ENCODE data around the gene RSPH10B2.
"Not testable (repeated sequence)": the region's sequence is repeated elsewhere in the genome, so short reads cannot be mapped to it uniquely, and the experiment has no call there.

The RSPH10B2 gene

DNA sequence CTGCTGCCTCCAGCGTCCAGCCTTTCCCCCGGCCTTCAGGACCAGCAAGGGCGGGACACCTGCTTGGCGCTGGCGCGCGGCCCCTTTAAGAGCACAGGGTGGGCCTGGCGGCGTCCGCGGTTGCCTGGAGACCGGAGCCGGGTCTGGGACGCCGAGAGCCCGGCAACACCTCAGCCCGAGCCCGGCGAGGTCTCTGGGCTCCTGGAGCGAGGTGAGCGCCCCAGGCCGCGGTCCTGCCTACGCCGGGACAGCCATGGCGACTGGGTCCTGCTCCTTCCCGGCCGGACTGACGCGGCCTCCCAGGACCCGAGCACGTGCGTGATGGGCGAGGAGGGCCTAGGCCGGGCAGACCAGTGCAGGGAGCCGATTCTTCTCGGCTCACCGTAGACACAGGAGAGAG is at the start of gene RSPH10B2:
TSS of gene RSPH10B2 (plus strand) at position 140 of the 400 bp plus-strand sequence. CDS start 3,575 bp downstream, outside the sequence.
- DNase-seq = not testable (repeated sequence)

DNA sequence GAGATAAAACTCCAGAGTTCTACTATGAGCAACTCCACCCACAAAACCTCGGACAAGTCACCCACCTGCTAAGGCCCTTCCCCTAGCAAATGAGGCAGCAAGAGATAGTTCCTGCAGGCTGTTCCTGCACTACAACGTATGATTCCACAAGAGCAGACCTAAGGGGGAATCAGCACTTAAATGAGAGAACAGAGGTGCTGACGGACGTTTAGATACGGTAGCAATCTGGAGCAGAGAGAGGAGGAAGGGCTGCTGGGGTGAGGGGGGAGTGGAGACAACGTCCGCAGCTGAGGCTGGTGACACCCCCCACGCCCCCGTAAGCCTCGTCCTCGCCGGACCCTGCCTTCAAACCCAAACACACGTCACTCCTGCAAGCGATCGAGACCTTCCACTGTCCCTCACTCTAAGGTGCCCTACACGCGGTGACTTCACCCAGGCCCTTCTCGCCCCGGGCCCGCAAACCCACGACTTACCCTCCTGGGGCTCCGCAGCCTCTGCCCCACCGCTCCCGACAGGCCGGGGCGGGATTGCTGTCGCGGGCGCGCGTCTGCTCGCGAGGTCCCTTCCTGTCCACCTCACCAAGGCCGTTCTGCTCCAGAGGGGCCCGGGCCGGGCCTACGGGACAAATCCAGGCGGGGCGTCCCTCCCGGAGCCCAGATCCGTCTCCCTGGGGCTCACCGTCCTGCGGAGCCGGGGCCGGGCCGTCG is 47.8 kb upstream of the RSPH10B2 start:
- DNase-seq = no peak

DNA sequence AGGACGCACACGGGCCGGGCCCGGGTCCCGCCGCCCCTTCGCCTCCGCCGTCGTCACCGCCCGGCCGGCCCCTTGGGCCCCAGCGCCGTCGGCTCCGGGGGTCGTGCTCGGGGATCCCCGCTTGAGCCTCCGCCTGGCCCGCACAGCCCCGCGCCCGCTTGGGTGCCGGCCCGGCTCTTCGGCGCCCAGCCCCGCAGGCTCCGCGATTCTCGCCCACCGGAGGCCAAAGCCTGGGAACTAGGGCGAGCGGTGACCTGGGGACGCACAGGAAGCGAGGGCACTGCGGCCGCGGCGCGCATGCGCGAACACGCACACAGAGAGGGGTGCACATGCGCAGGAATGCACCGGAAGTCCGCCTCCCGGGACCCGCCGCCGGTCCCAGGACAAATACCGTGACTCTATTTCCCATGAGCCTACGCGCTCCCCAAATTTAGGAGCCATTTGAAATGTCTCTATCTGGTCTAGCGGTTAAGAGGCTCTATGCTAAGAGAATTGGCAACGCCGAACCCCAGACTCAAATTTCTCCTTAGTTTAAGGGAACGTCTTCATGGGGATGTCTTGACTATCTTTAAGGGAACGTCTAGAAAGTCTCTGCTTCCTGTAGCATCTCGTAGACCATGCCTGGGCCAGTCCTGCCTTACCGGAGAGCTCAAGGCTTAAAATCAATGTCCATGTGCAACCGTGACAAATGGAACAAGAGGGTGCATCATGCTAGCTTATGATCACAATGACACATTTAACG is 47.1 kb upstream of the RSPH10B2 start, which contains the start of gene ZNF12:
TSS of gene ZNF12 (minus strand) at position 282 of the 742 bp plus-strand sequence. CDS start 1,774 bp downstream, outside the sequence.
- DNase-seq = peak; percentile 95

DNA sequence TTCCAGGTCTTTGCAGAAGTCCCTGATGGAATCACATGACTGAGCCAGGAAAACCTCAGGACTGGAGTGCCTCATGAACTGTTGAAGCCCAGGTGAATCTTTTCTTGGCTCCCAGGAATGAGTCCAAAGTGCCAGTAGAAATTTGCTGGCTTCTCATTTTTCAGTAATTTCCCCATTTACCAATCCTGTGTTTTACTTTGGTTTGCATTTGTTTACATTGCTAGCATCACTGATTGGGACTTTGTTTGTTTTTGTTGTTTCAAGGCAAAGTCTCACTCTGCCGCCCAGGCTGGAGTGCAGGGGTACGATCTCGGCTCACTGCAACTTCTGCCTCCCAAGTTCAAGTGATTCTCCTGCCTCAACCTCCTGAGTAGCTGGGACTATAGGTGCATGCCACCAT is 45.6 kb upstream of the RSPH10B2 start:
- no peak for DNase-seq

DNA sequence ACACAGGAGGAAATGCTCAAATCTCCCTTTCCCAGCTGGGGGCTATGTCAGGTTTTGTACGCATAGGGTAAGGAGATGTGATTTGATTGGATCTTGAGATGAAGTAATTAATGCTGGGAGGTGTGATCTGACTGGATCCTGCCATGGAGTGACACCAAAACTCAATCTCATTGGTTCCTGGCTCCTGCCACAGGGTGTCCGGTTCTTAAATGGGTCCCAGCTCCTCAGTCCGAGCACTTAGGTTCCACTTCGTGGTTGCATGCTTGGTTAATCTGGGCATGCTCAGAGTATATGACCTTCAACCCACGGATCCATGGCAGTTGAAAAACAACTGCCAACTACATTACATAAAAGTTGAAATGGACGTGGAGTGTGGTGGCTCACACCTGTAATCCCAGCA is 44.1 kb upstream of the RSPH10B2 start:
- no peak for DNase-seq

DNA sequence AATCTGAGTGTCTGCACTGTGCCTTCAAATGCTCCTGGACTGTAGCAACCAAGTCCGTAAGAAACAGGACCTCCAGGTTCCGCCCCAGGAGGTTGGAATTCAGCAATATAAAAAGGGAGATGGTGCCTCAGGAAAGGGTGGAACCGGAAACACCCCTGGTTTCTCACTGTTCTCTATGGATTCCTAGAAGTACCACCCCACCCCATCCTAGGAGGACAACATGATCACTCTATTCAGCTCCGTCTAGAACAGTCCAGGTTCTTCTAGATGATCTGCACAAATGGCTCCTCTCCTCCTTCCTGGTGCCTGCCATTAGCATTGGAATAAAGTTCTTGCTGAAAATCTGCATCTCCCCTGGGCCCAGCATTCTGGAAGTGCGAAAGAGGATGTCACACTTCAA is 39.5 kb upstream of the RSPH10B2 start:
- DNase-seq = no peak

DNA sequence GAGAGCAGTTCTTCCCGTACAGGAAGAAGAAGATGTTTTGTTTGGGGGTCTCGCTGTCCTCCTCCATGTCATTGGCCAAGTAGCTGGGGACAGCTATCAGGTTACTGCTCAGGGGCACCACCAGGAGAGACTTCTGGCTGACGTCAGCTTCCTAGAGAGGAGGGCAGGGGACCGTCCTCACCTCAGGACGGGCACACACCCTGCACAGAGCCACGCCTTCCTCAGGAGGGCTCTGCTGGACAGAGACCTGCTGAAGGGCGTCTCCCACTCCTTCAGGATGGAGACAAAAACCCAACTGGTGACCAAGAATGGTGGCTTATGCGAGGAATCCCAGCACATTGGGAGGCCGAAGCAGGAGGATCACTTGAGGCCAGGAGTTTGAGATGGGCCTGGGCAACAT is 38.0 kb upstream of the RSPH10B2 start:
- not testable (repeated sequence) for DNase-seq

DNA sequence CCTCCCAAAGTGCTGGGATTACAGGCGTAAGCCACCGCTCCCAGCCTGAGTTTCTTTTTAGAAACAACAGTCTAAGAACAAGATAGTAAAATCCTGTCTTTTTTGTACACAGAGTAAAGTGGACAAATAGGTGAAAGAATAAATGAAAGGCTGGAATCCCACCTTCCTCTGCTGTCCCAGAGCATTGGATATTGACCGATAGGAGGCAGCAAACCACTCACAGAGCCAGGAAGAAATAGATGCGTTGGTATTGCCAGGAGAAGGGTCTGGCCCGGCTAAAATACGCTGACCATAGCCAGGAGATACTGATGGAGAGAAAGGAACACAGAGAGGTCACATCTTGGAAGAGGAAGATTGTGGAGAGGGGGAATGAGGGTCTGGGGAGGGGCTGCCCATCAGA is 35.8 kb upstream of the RSPH10B2 start:
- DNase-seq = no peak

DNA sequence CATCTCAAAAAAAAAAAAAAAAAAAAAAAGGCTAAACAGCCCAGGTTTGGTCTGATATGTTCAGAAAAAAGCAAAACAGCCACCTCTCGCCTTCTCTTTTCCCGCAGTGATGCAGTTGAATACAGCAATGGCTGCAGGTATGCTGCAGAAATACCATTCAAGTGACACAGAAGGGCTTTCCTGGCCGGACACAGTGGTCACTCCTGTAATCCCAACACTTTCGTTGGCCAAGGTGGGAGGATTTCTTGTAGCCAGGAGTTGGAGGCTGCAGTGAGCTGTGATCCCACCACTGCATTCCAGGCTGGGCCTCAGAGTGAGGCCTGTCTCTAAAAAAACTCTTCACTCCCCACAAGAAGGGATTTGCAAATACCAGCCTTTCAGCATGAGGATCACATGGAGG is 29.6 kb upstream of the RSPH10B2 start:
- DNase-seq = not testable (repeated sequence)

DNA sequence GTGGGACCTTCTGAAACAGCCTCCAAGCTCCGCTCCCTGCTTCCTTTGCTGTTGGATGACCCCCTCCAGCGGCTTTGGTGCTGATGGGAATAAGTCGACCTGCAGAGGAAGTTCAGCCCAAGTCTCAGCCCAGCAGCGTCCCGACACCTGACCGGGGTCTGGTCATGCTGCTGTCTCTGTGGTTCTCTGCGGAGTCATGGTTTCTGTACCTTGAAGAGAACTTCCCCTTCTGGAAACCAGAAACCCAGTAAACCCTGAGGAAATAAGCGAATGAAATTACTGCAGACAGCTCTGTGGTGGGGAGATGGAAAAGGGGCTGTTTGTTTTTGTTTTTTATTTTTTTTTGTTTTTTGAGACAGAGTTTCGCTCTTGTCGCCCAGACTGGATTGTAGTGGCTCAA is 28.9 kb upstream of the RSPH10B2 start:
- no peak for DNase-seq

DNA sequence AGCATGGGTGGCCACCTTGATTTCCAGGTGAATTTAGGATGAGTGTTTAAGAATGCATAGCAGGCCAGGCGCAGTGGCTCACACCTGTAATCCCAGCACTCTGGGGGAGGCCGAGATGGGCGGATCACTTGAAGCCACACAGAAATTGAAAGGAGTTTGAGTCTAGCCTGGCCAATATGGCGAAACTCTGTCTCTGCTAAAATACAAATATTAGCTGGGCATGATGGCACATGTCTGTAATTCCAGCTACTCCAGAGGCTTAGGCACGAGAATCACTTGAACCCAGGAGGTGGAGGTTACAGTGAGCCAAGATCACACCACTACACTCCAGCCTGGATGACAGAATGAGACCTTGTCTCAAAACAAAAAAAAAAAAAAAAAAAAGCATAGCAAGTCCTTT is 27.6 kb upstream of the RSPH10B2 start:
- DNase-seq = not testable (repeated sequence)

DNA sequence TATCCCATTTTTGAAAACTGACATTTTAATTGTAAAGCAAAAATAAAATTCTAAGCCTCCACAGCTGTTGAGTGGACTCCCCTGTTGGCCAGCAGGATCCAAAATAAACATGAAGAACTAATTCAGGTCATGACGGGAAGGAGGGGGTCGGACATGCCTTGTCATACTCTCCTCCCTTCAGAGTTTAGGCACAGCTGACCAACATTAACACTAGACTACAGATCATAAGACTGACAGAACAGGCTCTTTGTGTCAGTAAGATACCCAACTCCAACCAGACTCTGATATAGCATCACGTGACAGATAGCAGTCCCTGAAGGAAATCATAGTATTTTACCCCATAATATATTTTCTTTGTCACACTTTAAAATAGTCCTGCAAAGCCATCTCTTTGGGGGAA is 26.2 kb upstream of the RSPH10B2 start:
- no peak for DNase-seq

DNA sequence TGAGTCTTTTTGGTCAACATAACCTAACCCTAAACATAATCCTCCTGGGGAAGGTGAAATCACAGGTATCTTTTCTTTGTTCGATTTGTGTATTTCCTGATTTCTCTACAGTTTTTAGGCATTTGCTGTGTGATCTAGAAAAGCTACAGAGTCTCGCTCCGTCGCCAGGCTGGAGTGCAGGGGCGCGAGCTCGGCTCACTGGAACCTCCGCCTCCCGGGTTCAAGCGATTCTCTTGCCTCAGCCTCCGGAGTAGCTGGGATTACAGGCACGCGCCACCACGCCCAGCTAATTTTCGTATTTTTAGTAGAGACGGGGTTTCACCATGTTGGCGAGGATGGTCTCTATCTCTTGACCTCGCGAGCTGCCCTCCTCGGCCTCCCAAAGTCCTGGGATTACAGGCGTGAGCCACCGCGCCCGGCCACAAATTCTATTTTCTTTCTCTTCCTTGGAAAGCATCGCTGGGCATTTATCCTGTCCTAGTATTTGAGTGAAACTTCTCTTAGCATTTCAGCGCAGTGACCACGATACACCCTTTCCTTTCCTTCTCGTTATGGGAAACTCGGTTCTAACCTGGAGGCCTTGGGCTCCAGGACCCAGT is 24.9 kb upstream of the RSPH10B2 start:
- DNase-seq = not testable (repeated sequence)

DNA sequence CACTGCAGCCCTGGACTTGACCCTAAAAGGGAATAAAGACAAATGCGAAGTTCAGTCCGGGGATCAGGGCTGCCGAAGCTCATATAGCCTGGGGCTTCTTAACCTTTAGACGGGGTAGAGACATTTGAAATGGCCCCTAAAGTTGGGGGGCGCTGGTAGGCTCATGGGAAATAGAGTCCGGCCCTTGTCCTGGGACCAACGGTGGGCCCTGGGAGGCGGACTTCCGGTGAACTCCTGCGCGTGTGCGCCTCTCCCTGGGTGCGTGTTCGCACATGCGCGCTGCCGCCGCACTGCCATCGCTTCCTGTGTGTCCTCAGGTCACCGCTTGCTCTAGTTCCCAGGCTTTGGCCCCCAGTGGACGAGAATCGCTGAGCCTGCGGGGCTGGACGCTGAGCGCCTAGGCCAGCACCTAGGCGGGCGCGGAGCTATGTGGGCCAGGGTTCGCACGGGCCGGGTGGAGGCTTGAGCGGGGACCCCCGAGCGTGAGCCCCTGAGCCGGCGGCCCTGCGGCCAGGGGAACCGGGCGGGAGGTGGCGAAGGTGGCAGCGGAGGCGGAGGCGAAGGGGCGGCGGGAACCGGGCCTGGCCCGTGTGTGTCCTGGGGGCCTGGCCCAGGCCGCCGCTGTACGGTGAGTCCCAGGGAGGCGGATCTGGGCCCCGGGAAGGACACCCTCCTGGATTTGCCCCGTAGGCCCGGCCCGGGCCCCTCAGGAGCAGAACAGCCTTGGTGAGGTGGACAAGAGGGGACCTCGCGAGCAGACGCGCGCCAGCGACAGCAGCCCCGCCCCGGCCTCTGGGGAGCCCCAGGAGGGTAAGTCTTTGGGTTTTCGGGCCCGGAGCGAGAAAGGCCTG is 24.2 kb upstream of the RSPH10B2 start:
- peak; percentile 78 for DNase-seq

DNA sequence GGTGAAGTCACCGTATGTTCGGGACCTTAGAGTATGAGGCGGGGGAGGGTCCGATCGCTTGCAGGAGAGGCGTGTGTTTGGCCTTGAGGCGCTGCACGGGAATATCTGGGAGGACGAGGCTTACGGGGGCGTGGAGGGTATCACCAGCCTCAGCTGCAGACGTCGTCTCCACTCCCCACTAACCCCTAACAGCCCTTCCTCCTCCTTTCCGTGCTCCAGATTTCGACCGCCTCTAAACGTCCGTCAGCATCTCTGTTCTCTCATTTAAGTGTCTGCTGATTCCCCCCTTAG is 23.6 kb upstream of the RSPH10B2 start:
- DNase-seq = no peak

DNA sequence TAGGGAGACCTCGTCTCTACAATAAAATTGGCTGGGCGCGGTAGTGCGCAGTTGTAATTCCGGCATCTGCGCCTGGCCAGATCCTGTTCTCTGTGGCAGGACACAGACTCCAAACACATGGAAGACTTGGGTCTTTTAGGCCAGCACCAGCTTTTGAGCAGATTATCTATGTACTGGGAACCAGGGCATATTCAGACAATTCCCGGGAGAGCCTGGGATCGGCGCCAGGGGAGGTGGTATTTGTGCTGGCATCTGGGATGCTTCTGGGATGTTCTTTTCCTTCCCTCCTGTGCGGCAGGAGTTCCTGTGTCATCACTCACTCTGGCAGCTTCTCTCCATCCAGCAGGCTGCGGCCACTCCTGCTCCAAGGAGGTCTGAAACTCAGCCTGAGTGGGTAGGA is 15.5 kb upstream of the RSPH10B2 start:
- not testable (repeated sequence) for DNase-seq

DNA sequence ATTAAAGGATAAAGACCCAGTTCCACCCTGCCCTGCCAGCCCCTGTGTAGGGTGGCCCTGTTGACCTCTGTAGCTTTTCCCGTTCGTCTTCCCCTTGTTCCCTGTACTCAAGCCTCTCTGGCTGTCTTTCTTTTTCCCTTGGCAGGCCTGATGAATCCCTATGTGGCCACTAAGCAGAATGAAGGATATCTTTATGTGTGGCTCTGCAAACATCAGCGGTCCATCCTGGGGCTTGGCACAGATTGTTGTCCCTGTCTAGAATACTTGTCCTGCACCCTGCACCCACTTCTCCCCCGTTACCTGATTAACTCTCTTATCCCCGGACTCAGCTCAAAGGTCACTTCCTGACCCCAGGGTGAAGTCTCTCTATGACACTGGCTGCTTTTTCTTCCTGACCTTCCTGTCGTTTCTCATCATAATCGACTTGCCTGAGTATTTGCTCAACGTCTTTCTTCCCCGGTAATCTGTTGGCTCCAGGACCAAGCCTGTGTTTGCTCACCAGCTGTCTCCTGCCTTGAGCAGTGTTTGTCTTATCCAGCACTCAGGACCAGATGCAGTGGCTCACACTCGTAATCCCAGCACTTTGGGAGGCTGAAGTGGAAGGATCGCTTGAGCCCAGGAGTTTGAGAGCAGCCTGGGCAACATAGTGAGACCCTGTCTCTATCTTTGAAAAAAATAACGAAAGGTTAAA is 9.3 kb upstream of the RSPH10B2 start:
- DNase-seq = not testable (repeated sequence)

DNA sequence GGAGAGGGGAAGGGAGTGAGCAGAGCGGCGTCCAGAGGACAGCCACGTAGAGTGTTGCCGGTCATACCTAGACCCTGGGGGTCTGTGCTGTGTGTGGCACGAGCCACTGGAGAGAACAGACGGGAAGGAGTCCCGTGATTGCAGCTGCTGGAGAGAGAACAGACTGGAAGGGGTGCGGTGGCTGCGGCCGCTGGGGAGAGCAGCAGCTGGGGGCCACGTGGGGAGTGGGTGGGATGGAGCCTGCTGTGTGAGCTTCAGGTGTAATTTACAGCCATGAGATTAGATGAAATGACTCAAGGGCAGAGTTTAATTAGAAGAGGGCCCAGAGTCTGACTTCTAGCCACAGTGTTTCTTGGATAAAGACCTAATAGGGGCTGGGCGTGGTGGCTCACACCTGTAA is 4.6 kb upstream of the RSPH10B2 start:
- DNase-seq = not testable (repeated sequence)

DNA sequence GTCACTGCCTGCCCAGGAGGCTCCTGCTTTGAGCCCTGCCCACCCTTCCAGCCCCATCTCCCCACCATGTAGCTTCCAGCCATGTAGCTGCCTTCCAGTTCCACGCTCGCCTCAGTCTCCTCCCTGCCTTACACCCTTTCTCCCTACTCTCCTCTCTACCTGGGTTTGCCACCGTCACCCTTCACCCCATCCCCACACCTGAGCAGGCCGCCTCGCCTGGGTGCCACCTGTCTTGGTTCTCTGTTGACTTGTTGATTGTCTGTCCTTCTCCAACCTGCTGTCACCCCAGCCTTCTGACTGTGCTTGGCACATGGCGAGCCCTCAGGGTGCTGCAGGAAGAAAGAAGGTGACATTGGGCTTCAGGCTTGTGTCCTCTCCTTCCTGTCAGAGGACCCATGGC is 3.7 kb upstream of the RSPH10B2 start:
- DNase-seq = not testable (repeated sequence)

DNA sequence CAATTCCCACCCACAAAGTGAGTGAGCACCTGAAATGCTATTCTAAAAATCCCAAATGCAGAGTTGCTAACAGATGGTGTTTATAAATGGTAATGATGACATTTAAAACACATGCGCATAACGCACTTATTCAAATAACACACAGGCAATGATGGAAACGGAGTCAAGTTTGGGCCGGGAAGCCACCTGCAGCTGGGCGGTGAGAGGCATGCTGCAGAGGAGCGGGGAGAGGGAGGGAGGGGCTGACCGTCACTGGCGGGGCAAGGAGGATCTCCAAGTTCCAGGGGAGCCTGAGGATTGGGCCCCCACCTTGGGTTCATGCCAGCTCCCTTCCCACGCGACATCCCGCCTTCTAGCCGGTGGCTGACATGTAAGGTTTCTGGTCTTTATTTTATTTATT is 7.3 kb downstream of the RSPH10B2 start:
- not testable (repeated sequence) for DNase-seq

DNA sequence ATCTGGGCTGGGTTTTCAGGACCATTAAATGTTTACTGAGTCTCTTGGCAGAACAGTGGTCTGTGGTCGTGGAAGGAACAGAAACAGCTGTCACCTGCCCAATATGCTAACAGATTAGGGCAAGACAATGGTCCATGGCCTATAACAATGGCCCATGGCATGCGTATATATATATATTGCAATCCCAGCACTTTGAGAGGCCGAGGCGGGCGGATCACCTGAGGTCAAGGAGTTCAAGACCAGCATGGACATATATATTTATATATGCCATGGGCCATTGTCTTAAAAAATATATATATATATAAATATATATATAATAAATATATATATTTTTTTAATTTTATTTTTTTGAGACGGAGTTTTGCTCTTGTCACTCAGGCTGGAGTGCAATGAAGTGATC is 27.7 kb downstream of the RSPH10B2 start:
- not testable (repeated sequence) for DNase-seq

DNA sequence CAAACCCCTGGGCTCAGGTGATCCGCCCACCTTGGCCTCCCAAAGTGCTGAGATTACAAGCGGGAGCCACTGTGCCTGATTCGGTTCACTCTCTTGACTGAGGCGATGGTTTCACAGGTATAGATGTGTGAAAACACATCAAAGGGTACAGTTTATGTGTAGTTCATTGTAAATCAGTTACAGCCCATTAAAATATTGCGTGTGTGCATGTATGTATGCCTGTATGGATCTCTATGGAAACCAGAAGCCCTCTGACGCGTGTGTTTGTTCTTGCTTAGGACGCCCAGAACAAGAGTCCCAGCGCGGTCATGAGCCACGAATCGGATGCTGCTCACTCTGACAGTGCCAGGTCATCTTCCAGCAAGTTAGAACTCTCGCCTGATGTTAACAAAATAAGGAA is 35.5 kb downstream of the RSPH10B2 start:
- DNase-seq = not testable (repeated sequence)

Measured in activated T-cell treated with anti-CD3 and anti-CD28 coated beads, Interleukin-2, amount 50 U/mL, for 1 hour (primary cell).